Activated CD4-positive, alpha-beta memory T cell treated with anti-CD3 and anti-CD28 coated beads for 36 hours (primary cell): ENCODE results near the gene CDKN1A. TPM values are rescaled to one million over a fixed set of nuclear protein-coding genes. Genes with fewer than 3 reads are reported as not detected.

Experiments
- CTCF ChIA-PET: fragments of 350-600 bp; sonication (Branson Sonifier 250); formaldehyde crosslinking; loops from one replicate; lab custom pipeline; 2021; ENCODE audit warnings: antibody characterized with exemption, inconsistent platforms; lab: Charles Lee
- POLR2A ChIA-PET: fragments of 350-600 bp; sonication (Branson Sonifier 250); formaldehyde crosslinking; loops from one replicate; lab custom pipeline; 2021; ENCODE audit warnings: antibody characterized with exemption; lab: Charles Lee
- DNase-seq: peaks from one replicate; pipeline ENCODE4 v3.0.0-alpha.2; 2020
- H3K27ac Mint-ChIP-seq: one replicate; pipeline ENCODE4 v1.8.0; 2021; ENCODE audit warnings: mixed read lengths
- H3K27me3 Mint-ChIP-seq: one replicate; pipeline ENCODE4 v1.8.0; 2021; ENCODE audit warnings: mixed read lengths
- H3K36me3 Mint-ChIP-seq: one replicate; pipeline ENCODE4 v1.8.0; 2021; ENCODE audit warnings: mixed read lengths
- H3K4me1 Mint-ChIP-seq: one replicate; pipeline ENCODE4 v1.8.0; 2021; ENCODE audit warnings: low read depth, mixed read lengths
- H3K4me3 Mint-ChIP-seq: one replicate; pipeline ENCODE4 v1.8.0; 2021; ENCODE audit warnings: mild to moderate bottlenecking, mixed read lengths
- H3K9me3 Mint-ChIP-seq: one replicate; pipeline ENCODE4 v1.8.0; 2021; ENCODE audit warnings: mixed read lengths
- intact Hi-C: fragments of 100-400 bp; cut with micrococcal nuclease; formaldehyde crosslinking; loops from one replicate; pipeline ENCODE4 v1.15.1; 2023
- total RNA-seq, 2 experiments: library from RNA; stranded (reverse); gene quantifications; one replicate each; pipeline ENCODE4 v1.2.3, GENCODE V29; 2021

The CDKN1A gene
- 10 to 100 TPM; 64.2 to 66.7 TPM for total RNA-seq

DNA sequence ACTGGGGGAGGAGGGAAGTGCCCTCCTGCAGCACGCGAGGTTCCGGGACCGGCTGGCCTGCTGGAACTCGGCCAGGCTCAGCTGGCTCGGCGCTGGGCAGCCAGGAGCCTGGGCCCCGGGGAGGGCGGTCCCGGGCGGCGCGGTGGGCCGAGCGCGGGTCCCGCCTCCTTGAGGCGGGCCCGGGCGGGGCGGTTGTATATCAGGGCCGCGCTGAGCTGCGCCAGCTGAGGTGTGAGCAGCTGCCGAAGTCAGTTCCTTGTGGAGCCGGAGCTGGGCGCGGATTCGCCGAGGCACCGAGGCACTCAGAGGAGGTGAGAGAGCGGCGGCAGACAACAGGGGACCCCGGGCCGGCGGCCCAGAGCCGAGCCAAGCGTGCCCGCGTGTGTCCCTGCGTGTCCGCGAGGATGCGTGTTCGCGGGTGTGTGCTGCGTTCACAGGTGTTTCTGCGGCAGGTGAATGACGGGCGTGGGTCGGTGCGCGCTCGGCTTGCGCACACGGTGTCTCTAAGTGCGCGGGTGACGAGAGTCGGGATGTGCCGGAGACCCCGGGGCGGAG lies at the start of gene CDKN1A:
Gene CDKN1A, plus strand, starts transcription at position 227 of the 555 bp plus-strand sequence. CDS start 5,388 bp downstream, outside the sequence.
- POLR2A ChIA-PET = interaction anchor here (0.7 to 3.0 kb wide), 8 partner anchors 55 to 235 kb away, joined by 3 to 13 read pairs (median 4); partner anchors contain the start of gene KCTD20
- Mint-ChIP-seq H3K4me3 (peak within 1 kb of the TSS; percentile 98), H3K36me3 (peaks cover 18% of the 10 kb centered on the region), H3K27me3 (peaks cover 4% of the 10 kb centered on the region), H3K27ac (peak within 1 kb of the TSS; percentile 95), H3K4me1 (peaks cover 47% of the 10 kb centered on the region), H3K9me3 (no peaks in the 10 kb centered on the region)
- intact Hi-C loops = no loop called here
- CTCF ChIA-PET = interaction anchor here (0.9 to 8.3 kb wide), 7 partner anchors 15 to 104 kb away, joined by 3 to 59 read pairs (median 4); no protein-coding TSS in a partner anchor
- peak; percentile 84 for DNase-seq

GRCh38 chr6:36629784-36630183 lies 48.7 kb upstream of the CDKN1A start:
- Mint-ChIP-seq H3K27ac (no peak overlapping the region), H3K27me3 (no peaks in the 10 kb centered on the region), H3K9me3 (no peaks in the 10 kb centered on the region), H3K36me3 (no peaks in the 10 kb centered on the region), H3K4me3 (no peak overlapping the region), H3K4me1 (peaks cover 1% of the 10 kb centered on the region)
- ChIA-PET POLR2A (no interaction called here), CTCF (no interaction called here)
- no peak for DNase-seq
- intact Hi-C loops = no loop called here

DNA sequence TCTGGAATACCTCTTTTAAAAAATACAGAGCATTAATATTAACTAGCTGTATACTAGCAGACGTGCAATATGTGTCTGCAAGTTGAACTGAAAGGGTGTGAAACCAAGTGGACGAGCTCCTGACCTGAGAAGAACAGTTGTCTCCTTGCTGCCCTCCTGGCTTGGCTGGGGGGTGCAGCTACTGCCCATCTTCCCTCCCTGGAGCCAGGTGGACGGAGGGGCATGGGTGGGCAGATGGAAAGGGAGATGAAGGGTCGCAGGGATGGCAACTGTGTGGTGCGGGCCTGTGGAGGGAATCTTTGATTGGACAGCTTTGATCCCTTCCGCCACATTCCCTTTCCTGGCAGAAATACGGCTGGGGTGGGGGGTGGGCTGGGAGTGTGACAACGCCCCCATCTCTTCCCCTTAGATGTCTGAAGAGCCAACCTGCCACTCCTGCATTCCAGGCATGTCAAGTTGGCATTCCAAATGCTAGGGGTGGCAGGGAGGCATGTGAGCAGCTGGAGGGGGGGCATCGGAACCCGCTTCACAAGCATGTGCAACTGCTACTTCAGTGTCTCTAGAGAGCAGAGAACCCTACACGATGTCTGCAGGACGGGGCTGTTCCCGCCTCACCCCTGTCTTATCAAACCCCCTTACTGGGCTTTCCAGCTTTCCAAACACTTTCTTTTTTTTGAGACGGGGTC lies 47.0 kb upstream of the CDKN1A start:
- DNase-seq = no peak
- ChIA-PET POLR2A (no interaction called here), CTCF (interaction anchor here (0.6 to 1.6 kb wide), 3 partner anchors 15 to 552 kb away, joined by 3 read pairs; no protein-coding TSS in a partner anchor)
- H3K36me3 Mint-ChIP-seq = no peaks in the 10 kb centered on the region
- no peak overlapping the region for H3K27ac Mint-ChIP-seq
- peaks cover 1% of the 10 kb centered on the region for H3K4me1 Mint-ChIP-seq
- no peaks in the 10 kb centered on the region for H3K27me3 Mint-ChIP-seq
- H3K9me3 Mint-ChIP-seq = no peaks in the 10 kb centered on the region
- no peak overlapping the region for H3K4me3 Mint-ChIP-seq
- intact Hi-C loops = no loop called here

- no peak overlapping the region for H3K4me3 Mint-ChIP-seq
- ChIA-PET POLR2A (no interaction called here), CTCF (interaction anchor here (1.6 kb wide), 1 partner anchor 126 kb away, joined by 3 read pairs; no protein-coding TSS in a partner anchor)
- intact Hi-C loops = no loop called here
- no peaks in the 10 kb centered on the region for H3K9me3 Mint-ChIP-seq
- no peaks in the 10 kb centered on the region for H3K36me3 Mint-ChIP-seq
- no peak for DNase-seq
- H3K27ac Mint-ChIP-seq = no peak overlapping the region
- no peaks in the 10 kb centered on the region for H3K27me3 Mint-ChIP-seq
- peaks cover under 1% of the 10 kb centered on the region for H3K4me1 Mint-ChIP-seq
These were observed 45.1 kb upstream of the CDKN1A start for GRCh38 chr6:36633370-36633769.

GRCh38 chr6:36633915-36634314 lies 44.6 kb upstream of the CDKN1A start:
- POLR2A ChIA-PET = no interaction called here
- Mint-ChIP-seq H3K36me3 (no peaks in the 10 kb centered on the region), H3K27me3 (no peaks in the 10 kb centered on the region), H3K9me3 (no peaks in the 10 kb centered on the region), H3K4me1 (no peaks in the 10 kb centered on the region), H3K4me3 (no peak overlapping the region), H3K27ac (no peak overlapping the region)
- intact Hi-C loops = no loop called here
- no peak for DNase-seq
- CTCF ChIA-PET = no interaction called here

DNA sequence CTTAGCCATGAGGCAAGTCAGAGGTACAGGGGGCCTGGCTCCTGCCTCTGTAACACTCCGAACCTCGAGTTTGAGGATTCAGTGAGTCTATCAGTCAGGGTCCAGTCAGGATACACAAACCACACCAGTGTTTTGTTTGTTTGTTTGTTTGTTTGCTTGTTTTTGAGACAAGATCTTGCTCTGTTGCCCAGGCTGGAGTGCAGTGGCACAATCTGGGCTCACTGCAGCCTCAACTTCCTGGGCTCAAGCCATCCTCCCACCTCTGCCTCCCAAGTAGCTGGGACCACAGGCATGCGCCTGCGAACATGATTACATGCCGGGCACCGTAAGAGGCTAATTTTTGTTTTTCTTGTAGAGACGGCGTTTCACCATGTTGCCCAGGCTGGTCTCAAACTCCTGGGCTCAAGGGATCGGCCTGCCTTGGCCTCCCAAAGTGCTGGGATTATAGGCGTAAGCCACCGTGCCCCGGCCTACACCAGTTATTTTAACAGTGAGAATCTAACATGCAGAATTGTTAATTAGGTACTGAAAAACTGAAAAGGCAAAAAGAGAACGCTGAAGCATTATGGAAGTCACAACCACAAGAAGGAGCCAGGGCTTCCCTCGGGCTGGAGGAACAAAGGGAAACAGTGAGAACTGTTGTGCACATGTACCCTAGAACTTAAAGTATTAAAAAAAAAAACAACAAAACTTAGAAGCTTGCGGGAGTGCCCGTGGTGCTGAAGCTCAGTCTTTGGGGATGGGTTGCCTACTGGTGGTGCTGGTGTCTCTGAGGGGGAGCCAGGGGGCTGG lies 44.0 kb upstream of the CDKN1A start:
- intact Hi-C loops = no loop called here
- H3K27ac Mint-ChIP-seq = no peak overlapping the region
- H3K4me3 Mint-ChIP-seq = no peak overlapping the region
- H3K36me3 Mint-ChIP-seq = no peaks in the 10 kb centered on the region
- H3K9me3 Mint-ChIP-seq = no peaks in the 10 kb centered on the region
- ChIA-PET POLR2A (no interaction called here), CTCF (interaction anchor here (0.9 to 1.1 kb wide), 2 partner anchors 10 to 125 kb away, joined by 3 read pairs; no protein-coding TSS in a partner anchor)
- H3K27me3 Mint-ChIP-seq = no peaks in the 10 kb centered on the region
- no peak for DNase-seq
- H3K4me1 Mint-ChIP-seq = no peaks in the 10 kb centered on the region

DNA sequence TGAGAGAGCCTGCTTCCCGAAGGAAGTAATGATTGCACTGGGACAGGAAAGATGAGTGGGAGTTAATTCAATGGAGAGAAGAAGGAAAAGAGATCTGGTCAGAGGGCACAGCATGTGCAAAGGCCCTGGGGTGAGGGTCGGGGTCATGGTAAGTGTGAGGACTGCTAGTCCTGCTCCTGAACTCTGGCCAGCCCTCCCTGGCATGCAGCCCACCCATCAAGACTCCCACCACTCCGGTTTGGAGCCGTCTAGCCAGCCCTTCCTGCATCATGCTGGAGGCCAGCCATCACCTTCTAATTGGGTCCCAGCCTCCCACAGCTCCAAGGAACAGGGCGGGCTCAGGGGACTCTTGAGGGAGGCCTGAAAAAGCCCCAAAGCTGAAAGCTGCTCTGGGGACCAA lies 42.2 kb upstream of the CDKN1A start:
- intact Hi-C loops = no loop called here
- POLR2A ChIA-PET = no interaction called here
- H3K4me3 Mint-ChIP-seq = no peak overlapping the region
- no peaks in the 10 kb centered on the region for H3K9me3 Mint-ChIP-seq
- H3K4me1 Mint-ChIP-seq = no peaks in the 10 kb centered on the region
- H3K36me3 Mint-ChIP-seq = no peaks in the 10 kb centered on the region
- CTCF ChIA-PET = interaction anchor here (0.6 kb wide), 1 partner anchor 13 kb away, joined by 3 read pairs; no protein-coding TSS in a partner anchor
- H3K27ac Mint-ChIP-seq = no peak overlapping the region
- DNase-seq = no peak
- no peaks in the 10 kb centered on the region for H3K27me3 Mint-ChIP-seq

DNA sequence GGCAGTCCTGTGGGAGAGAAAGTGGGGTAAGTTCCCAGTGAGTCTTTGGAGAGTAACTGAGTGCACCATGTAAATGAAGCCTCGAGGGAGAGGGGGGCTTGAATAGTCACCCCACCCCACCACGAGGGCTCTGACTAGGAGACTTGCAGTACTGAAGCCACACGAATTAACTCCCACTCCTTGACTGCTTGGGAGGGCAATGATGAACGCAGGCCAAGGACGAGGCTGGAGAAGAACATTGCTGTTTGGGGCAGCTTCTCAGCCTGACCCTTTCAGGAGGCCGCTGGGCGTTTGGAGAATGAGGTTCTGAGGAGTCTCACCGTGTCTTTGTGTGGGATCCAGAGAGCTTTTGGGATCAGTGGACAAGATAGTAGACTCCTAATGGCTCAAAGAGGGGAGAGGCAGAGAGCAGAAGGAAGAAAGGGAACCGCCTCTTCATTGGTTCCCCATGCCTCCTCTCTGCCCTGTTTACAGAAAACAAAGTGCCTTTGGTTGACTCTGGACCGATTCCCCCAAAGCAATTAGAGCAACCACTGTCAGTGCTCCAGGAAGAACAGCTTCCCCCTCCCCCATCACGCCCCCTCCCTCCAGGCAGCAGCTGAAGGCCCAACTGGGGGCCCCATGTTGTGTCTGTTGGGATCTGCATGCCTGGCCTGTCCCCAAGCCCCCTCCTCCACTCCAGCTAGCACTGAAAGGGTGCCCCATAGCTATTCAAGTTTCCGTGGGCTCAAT lies 41.7 kb upstream of the CDKN1A start:
- Mint-ChIP-seq H3K27ac (no peak overlapping the region), H3K4me1 (no peaks in the 10 kb centered on the region), H3K36me3 (no peaks in the 10 kb centered on the region), H3K27me3 (no peaks in the 10 kb centered on the region), H3K9me3 (no peaks in the 10 kb centered on the region), H3K4me3 (no peak overlapping the region)
- CTCF ChIA-PET = interaction anchor here (0.6 kb wide), 1 partner anchor 13 kb away, joined by 3 read pairs; no protein-coding TSS in a partner anchor
- no peak for DNase-seq
- intact Hi-C loops = no loop called here
- POLR2A ChIA-PET = no interaction called here

GRCh38 chr6:36638579-36638978 lies 39.9 kb upstream of the CDKN1A start:
- intact Hi-C loops = no loop called here
- no peak for DNase-seq
- CTCF ChIA-PET = no interaction called here
- no peaks in the 10 kb centered on the region for H3K4me1 Mint-ChIP-seq
- no peaks in the 10 kb centered on the region for H3K9me3 Mint-ChIP-seq
- no peaks in the 10 kb centered on the region for H3K27me3 Mint-ChIP-seq
- POLR2A ChIA-PET = no interaction called here
- H3K36me3 Mint-ChIP-seq = no peaks in the 10 kb centered on the region
- H3K27ac Mint-ChIP-seq = no peak overlapping the region
- no peak overlapping the region for H3K4me3 Mint-ChIP-seq

DNA sequence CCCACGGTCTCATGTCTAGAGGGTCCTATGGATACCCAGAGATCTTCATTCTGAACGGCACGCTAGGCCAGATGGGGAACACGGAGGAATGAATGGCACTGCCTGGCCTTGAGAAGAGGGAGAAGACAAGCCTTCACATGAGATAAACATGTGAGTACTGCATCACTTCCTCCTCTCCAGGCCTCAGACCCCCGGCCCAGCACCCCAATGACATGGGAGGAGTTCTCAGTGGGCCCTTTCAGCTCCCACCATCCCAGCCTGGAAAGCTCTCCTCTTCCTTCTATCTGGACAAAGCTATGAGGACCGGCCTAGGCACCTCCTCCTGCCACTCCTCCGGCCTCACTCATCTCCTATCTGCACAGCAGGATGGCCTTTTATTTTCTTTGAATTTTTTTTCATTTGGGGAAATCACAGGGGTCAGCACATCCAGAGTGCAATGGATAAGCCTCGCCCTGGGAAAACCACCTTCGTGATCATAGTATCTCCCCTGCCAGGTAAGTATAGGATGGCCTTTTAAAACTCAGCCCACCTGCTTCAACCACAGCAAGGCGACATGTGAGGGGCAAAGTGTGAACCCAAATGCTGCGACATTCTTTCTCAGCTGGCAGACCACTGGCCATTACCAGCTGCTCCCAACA lies 39.2 kb upstream of the CDKN1A start:
- CTCF ChIA-PET = interaction anchor here (0.6 kb wide), 1 partner anchor 56 kb away, joined by 3 read pairs; no protein-coding TSS in a partner anchor
- no peaks in the 10 kb centered on the region for H3K9me3 Mint-ChIP-seq
- H3K27ac Mint-ChIP-seq = no peak overlapping the region

DNA sequence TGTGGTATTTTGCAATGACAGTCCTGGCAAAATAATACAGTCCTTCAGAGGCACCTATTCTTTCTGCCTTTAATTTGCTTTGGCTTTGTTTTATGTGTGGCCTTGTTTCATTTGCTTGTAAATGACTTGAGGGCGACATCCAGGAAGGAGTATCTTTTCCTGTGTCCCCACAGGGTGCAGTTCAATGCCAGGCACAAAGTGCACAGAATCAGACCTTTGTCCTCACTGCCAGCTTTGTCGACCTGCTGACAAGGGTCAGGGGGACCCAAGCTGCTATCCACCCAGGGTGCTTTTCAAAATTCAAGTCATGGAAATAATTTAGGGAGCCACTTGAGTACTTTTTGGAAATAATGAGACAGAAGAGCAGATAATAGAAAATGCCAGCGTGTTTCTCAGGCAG lies 37.0 kb upstream of the CDKN1A start:
- no peak overlapping the region for H3K27ac Mint-ChIP-seq
- no peaks in the 10 kb centered on the region for H3K4me1 Mint-ChIP-seq
- H3K9me3 Mint-ChIP-seq = no peaks in the 10 kb centered on the region
- DNase-seq = no peak
- no peaks in the 10 kb centered on the region for H3K27me3 Mint-ChIP-seq
- no peaks in the 10 kb centered on the region for H3K36me3 Mint-ChIP-seq
- ChIA-PET CTCF (no interaction called here), POLR2A (no interaction called here)
- intact Hi-C loops = no loop called here
- H3K4me3 Mint-ChIP-seq = no peak overlapping the region

More for the DNA sequence above, 39.2 kb upstream of the CDKN1A start:
- no peak for DNase-seq
- no peaks in the 10 kb centered on the region for H3K4me1 Mint-ChIP-seq
- H3K36me3 Mint-ChIP-seq = no peaks in the 10 kb centered on the region
- intact Hi-C loops = no loop called here
- H3K27me3 Mint-ChIP-seq = no peaks in the 10 kb centered on the region
- POLR2A ChIA-PET = no interaction called here
- no peak overlapping the region for H3K4me3 Mint-ChIP-seq
